GM19351 (cell line): ENCODE measurements around the gene NLRX1.
A peak's percentile ranks its signal among the peaks of the same experiment; 100 is the strongest.
"Not testable (repeated sequence)": the region's sequence is repeated elsewhere in the genome, so short reads cannot be mapped to it uniquely, and the experiment has no call there.

Experiments
- ATAC-seq: cut with Tn5 transposase; IDR thresholded peaks from one replicate; pipeline ENCODE4 v1.9.1; 2021; ENCODE audit warnings: mild to moderate bottlenecking, moderate library complexity; ENCODE audit not compliant: unreplicated experiment

Gene NLRX1

DNA sequence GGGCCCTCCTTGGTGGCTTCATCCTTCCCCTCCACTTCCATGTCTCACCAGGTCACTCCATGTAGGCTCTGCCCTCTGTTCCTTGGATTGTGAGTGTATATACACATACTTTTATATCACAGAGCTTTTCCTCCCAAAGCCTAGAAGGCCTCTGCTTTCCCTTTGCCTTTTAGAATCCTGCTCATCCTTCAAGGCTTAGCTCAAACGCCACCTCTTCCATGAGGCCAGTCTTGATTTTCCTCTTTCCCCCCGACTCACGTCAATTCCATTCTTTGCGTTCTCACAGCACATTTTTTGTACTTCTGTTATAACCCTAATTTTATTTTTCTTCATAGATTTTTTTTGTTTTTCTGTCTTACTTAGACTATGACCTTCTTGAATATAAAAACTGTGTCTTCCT is 15.9 kb upstream of the NLRX1 start:
- ATAC-seq, result no peak

DNA sequence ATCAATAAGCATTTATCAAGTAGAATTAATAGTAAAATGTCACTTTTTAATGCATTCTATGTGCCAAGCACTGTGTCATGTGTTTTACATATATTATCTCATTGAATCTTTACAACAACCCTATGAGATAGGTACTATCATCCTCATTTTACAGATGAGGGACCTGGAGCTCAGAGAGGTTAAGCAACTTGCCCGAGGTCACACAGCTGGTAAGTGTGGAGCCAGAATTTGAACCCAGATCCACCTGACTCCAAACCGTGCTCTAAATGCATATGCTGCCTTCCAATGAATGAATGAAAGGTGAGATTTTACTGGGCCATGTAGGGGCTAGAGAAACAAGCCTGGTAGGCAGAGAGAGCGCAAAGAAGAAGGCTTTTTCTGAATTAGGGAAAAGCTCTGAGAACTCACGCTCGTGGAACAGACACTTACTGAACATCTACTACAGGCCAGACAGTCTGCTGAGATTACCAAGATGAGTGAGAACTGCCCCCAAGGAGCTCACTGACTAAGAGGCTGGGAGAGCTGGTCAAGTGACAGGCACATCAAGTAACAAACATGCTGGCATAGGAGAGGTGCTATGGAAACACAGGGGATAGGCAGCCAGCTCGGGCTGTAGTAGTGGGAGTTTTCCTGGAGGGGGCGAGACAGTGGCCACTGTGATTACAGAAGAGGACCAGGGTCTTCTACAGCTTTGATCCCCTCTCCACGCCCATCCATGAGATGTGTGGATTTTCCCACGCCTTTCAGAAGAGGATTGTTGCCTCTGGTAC is 15.3 kb upstream of the NLRX1 start:
- ATAC-seq, result no peak

- no peak for ATAC-seq
Measured at GRCh38 chr11:119154178-119154577, 14.3 kb upstream of the NLRX1 start.

DNA sequence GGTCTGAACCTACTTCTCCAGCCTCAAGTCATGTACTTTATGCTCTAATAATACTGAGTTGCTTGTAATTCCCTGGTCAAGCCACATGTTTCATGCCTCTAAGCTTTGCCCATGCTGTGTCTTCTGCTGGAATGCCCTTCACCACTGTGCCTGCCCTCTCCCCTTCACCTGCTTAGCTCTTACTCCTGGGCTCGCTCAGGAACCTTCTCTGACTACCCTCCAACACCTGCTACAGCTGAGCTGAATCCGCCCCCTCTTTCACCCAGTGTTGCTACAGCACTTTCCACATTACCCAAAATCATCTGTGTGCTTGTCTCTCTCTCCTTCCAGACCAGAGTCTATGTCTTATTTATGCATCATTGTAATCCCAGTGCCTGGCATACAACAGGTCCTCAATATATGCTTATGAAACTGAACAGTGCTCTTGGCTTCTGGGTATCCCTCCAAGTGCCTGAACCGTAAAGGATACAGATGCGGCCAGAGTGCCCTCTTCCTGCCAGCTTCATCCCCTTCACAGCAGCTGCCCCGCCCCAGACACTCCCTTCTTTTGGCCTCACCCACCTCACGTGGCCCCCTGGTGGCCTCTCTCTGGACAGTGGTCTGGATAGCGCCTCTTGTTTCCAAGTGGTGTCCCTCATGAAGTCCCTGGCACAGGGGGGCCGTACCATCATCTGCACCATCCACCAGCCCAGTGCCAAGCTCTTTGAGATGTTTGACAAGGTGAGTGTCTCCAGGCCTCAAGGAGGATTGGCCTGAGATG is 12.6 kb upstream of the NLRX1 start:
- no peak for ATAC-seq

GRCh38 chr11:119156496-119156895 is 12.0 kb upstream of the NLRX1 start:
- ATAC-seq, result no peak

DNA sequence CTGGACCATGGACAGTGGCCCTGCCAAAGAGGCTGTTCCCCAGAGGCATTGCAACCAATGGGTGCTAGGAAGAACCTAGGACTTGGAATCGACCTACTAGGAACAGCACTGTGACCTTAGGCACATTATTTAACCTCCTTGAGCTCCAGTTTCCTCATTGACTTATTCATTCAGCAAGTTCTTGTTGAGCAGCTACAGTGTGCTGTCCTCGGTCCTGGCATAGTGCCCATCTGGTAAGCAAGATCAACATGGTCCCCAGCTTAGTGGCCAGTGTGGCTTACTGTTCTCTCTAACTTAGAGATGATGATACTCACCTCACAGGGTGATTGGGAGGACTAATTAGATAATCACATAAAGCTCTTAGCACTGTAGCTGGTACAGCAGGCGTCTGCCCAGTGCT is 11.5 kb upstream of the NLRX1 start:
- ATAC-seq, result no peak

GRCh38 chr11:119158467-119158866 is 10.1 kb upstream of the NLRX1 start:
- no peak for ATAC-seq

GRCh38 chr11:119160151-119160550 is 8.4 kb upstream of the NLRX1 start:
- no peak for ATAC-seq

- ATAC-seq, result no peak
Measured at GRCh38 chr11:119161871-119162270, 6.7 kb upstream of the NLRX1 start.

DNA sequence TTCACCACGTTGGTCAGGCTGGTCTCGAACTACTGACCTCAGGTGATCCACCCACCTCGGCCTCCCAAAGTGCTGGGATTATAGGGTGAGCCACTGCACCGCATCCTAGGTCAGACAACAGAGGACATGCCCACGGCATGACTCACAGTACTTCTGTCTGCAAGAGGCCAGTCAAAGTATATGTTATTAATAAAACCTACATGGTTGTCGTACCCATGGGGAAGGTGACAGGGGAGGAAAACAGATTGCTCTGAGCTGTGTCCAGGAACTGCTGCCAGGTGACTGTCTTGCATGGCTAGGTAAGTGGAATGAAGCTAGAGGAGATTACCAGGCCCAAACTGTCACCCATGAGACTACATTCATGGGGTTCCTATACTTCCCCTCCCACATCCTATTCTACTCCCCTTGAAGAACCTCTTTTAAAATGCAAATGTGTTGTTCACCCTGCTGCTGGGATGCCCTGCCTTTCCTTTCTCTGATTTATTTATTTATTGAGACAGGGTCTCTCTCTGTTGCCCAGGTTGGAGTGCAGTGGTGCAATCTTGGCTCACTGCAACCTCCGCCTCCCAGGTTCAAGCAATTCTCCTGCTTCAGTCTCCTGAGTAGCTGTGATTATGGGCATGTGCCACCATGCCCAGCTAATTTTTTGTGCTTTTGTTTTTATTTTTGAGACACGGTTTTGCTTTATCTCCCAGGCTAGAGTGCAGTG is 2.0 kb upstream of the NLRX1 start:
- no peak for ATAC-seq

GRCh38 chr11:119167077-119167458 is 1.5 kb upstream of the NLRX1 start:
- ATAC-seq, result not testable (repeated sequence)

- no peak for ATAC-seq
Measured at GRCh38 chr11:119167933-119168332, 592 bp upstream of the NLRX1 start.

- ATAC-seq, result peak; percentile 34
Measured at GRCh38 chr11:119169282-119169719, 776 bp downstream of the NLRX1 start.

GRCh38 chr11:119172513-119172912 is 4.0 kb downstream of the NLRX1 start:
- ATAC-seq, result no peak

DNA sequence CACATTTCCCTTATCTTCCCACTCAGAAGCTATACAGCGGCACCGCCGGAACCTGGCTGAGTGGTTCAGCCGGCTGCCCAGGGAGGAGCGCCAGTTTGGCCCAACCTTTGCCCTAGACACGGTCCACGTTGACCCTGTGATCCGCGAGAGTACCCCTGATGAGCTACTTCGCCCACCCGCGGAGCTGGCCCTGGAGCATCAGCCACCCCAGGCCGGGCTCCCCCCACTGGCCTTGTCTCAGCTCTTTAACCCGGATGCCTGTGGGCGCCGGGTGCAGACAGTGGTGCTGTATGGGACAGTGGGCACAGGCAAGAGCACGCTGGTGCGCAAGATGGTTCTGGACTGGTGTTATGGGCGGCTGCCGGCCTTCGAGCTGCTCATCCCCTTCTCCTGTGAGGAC is 4.9 kb downstream of the NLRX1 start:
- ATAC-seq, result no peak

DNA sequence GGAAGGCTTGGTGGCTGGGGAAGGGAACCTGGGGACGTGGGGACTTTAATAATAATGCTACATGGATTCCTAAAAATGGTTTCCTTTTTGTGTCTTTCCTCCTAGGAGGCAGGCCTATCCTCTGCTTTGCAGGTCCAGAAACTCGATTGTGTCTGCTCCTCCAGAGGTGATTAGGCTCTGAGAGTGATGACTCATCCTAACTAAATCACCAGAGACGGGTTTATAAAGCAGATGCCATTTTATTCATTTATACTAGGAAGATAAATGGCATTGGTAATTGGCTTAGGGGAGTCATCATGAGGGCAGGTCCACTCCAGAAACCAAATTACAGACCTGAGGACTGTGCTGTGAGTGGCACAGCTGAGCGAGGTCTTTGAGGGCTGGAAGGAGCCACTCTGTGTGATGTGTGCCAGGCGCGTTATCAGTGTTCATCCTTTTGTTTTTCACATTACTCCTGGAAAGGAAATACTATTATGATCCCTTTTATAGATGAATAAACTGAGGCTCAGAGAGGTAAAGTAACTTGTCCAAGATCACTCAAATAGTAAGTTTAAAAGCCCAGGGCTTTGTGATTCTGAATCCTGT is 7.1 kb downstream of the NLRX1 start:
- no peak for ATAC-seq

GRCh38 chr11:119178166-119178680 is 9.7 kb downstream of the NLRX1 start:
- ATAC-seq, result no peak

DNA sequence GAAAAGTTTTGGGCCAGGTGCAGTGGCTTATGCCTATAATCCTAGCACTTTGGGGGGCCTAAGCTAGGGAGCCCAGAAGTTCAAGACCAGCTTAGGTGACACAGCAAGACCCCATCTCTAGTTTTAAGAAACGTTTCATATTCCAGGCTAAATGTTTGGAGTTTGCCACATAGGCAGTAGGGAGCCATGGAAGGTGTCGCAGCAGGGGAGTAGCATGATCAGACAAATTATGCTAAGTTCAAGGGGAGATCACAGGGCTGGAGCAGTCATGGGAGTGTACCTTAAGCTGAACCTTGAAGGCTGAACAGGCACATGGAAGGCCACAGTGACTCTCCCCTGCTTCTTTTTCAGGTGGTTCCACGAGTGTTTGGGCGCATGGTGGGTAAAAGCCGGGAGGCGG is 10.8 kb downstream of the NLRX1 start:
- ATAC-seq, result no peak

GRCh38 chr11:119179983-119180382 is 11.5 kb downstream of the NLRX1 start:
- no peak for ATAC-seq

GRCh38 chr11:119180729-119181676 is 12.5 kb downstream of the NLRX1 start:
- no peak for ATAC-seq
